K562 (cell line): ENCODE results near the gene SYNGR3. TPM values are rescaled to one million over a fixed set of nuclear protein-coding genes. Genes with fewer than 3 reads are reported as not detected.
A peak's percentile ranks its signal among the peaks of the same experiment; 100 is the strongest.

Experiments
- ATAC-seq: fragments of 200-7000 bp; cut with Tn5 transposase; 3 replicates; pipeline ENCODE4 v1.9.1; 2020; ENCODE audit warnings: moderate library complexity
- BruUV-seq: library from RNA; stranded (reverse); fragments of 400-500 nt; replicated peaks from 2 replicates; lab custom pipeline; 2021; lab: Mats Ljungman, UMichigan
- CTCF ChIA-PET: fragments of 300-600 bp; formaldehyde crosslinking; extraction: SDS; loops from one replicate; lab custom pipeline; 2021; ENCODE audit warnings: low intra/inter-chr PET ratio; lab: Yijun Ruan, JAX
- POLR2A ChIA-PET: fragments of 300-600, 350-650 bp; sonication (Branson Sonifier 250); formaldehyde crosslinking; extraction: SDS; loops from one replicate; lab custom pipeline; 2021; ENCODE audit warnings: antibody characterized with exemption, inconsistent platforms; lab: Yijun Ruan, JAX
- DNase-seq, 4 experiments: peaks; one replicate each; pipeline versions ENCODE4 v3.0.0 to v3.0.0-alpha.2; 2011 to 2018; ENCODE audit warnings: low spot score in 3 of 4, mixed read lengths in 3 of 4; ENCODE audit errors: extremely low read depth in 1 of 4
- FAIRE-seq: peaks from 2 replicates; lab custom pipeline; 2011; peaks lifted over from hg19 to GRCh38; lab: Jason Lieb, UNC
- H2AFZ ChIP-seq: 2 replicates; pipeline ENCODE4 v1.6.0; 2011; ENCODE audit warnings: low read depth, low read length, control low read depth, inconsistent platforms
- H3K27ac ChIP-seq: fragments of 200-600 bp; 3 replicates; pipeline ENCODE4 v1.8.0; 2011; ENCODE audit warnings: low read depth, mild to moderate bottlenecking, control low read depth, inconsistent platforms, low read length, moderate library complexity, mixed read lengths; ENCODE audit errors: extremely low read depth
- H3K27me3 ChIP-seq, 2 experiments: fragments of 300-600 bp in 1 of 2; 2 replicates in 1 of 2; 3 replicates in 1 of 2; pipeline versions ENCODE4 v1.6.0 to v1.8.0; 2011; ENCODE audit warnings: inconsistent platforms in 2 of 2, low read length in 2 of 2, mild to moderate bottlenecking in 1 of 2, mixed read lengths in 1 of 2, moderate library complexity in 1 of 2; ENCODE audit not compliant: control insufficient read depth in 2 of 2, insufficient read depth in 2 of 2
- H3K36me3 ChIP-seq: fragments of 300-600 bp; 3 replicates; pipeline ENCODE4 v1.8.0; 2011; ENCODE audit warnings: mild to moderate bottlenecking, low read length, inconsistent platforms; ENCODE audit not compliant: control insufficient read depth, insufficient read depth
- H3K4me1 ChIP-seq, 2 experiments: fragments of 200-600 bp in 1 of 2; replicated peaks in 1 of 2; 2 replicates in 1 of 2; 3 replicates in 1 of 2; pipeline versions ENCODE4 v1.5.1 to v1.8.0; 2011; ENCODE audit warnings: inconsistent platforms in 2 of 2, low read length in 2 of 2, mild to moderate bottlenecking in 1 of 2, mixed read lengths in 1 of 2, moderate library complexity in 1 of 2; ENCODE audit not compliant: control insufficient read depth in 2 of 2, insufficient read depth in 2 of 2
- H3K4me2 ChIP-seq: 2 replicates; pipeline ENCODE4 v1.6.1; 2011; ENCODE audit warnings: low read length, control low read depth, inconsistent platforms, mixed read lengths; ENCODE audit not compliant: insufficient read depth
- H3K4me3 ChIP-seq: fragments of 200-600 bp; sonication (generic), shearing (Covaris generic); 2 replicates; pipeline ENCODE4 v1.5.1; 2016; ENCODE audit warnings: control low read depth, inconsistent platforms
- H3K79me2 ChIP-seq: fragments of 200-600 bp; 3 replicates; pipeline ENCODE4 v1.8.0; 2011; ENCODE audit warnings: low read length, inconsistent platforms; ENCODE audit not compliant: control insufficient read depth, insufficient read depth
- H3K9ac ChIP-seq, 2 experiments: 2 replicates each; pipeline versions ENCODE4 v1.6.0 to v1.6.1; 2011; ENCODE audit warnings: low read depth in 2 of 2, low read length in 2 of 2, control low read depth in 1 of 2, inconsistent platforms in 1 of 2, mild to moderate bottlenecking in 1 of 2, mixed read lengths in 1 of 2; ENCODE audit not compliant: insufficient read depth in 1 of 2
- H3K9me1 ChIP-seq: one replicate; pipeline ENCODE4 v1.6.0; 2011; ENCODE audit warnings: inconsistent platforms, mild to moderate bottlenecking, low read length, moderate library complexity; ENCODE audit not compliant: control insufficient read depth, insufficient read depth
- H3K9me3 ChIP-seq: replicated peaks from 2 replicates; pipeline ENCODE4 v1.5.1; 2011; ENCODE audit warnings: low read depth, low read length, inconsistent platforms; ENCODE audit not compliant: control insufficient read depth, insufficient read depth
- H4K20me1 ChIP-seq: replicated peaks from 2 replicates; pipeline ENCODE4 v1.6.1; 2011; ENCODE audit warnings: low read length, inconsistent platforms, mixed read lengths; ENCODE audit not compliant: control insufficient read depth, insufficient read depth
- CBX1 ChIP-seq: sonication (generic); IDR thresholded peaks from 2 replicates; pipeline ENCODE4 v1.6.1; 2016; ENCODE audit warnings: antibody characterized with exemption, low read depth, mild to moderate bottlenecking
- FOXK2 ChIP-seq, 2 experiments: fragments of 450-650 bp; IDR thresholded peaks in 1 of 2; conservative IDR thresholded peaks in 1 of 2; 2 replicates each; pipeline ENCODE4 v1.6.1; 2016; ENCODE audit warnings: low read depth in 2 of 2, mild to moderate bottlenecking in 1 of 2
- GABPB2 ChIP-seq: fragments of 250-450 bp; sonication (Bioruptor Pico); conservative IDR thresholded peaks from 2 replicates; pipeline ENCODE4 v1.5.1; 2021; ENCODE audit warnings: mild to moderate bottlenecking
- ZBTB33 ChIP-seq: sonication (generic); formaldehyde crosslinking; IDR thresholded peaks from 2 replicates; pipeline ENCODE4 v1.8.1; 2023; ENCODE audit warnings: mild to moderate bottlenecking, missing genetic modification reagents
- WGBS: fragments of 100-300 bp; shearing (Covaris generic); methylation state at CpG from one replicate; pipeline ENCODE4 v1.1.6; 2016; ENCODE audit warnings: low coverage, mixed read lengths; ENCODE audit not compliant: insufficient coverage; ENCODE audit errors: missing lambda C conversion rate; 5-methylcytosine and 5-hydroxymethylcytosine counted together
- in situ Hi-C: fragments of 300-500 bp; cut with MboI; formaldehyde crosslinking; loops from 4 replicates; pipeline ENCODE4 v1.15.0; 2018; ENCODE audit warnings: inconsistent platforms, mixed read lengths
- intact Hi-C: fragments of 100-400 bp; cut with micrococcal nuclease; formaldehyde crosslinking; loops from 2 replicates; pipeline ENCODE4 v1.14.2; 2022
- polyA plus RNA-seq, 8 experiments: library from polyadenylated mRNA; depleted of rRNA in 4 of 8; stranded (reverse) in 5 of 8; unstranded in 3 of 8; fragments of >200 nt; fragmentation: Nextera tagmentation in 2 of 8; fragmentation: Illumina TruSeq in 1 of 8; extraction: Ambion mirVana in 2 of 8; extraction: Trizol in 1 of 8; gene quantifications; 2 replicates each; pipeline versions ENCODE4 v1.2.1 to v1.2.3, GENCODE V29; 2011 to 2014; ENCODE audit warnings: inconsistent platforms in 1 of 8, missing spikeins in 1 of 8
- total RNA-seq, 7 experiments: library from RNA; depleted of rRNA in 6 of 7; stranded (reverse); fragments of >200 nt in 6 of 7; fragmentation: Illumina TruSeq in 2 of 7; extraction: Trizol in 2 of 7; gene quantifications; 2 replicates each; pipeline versions ENCODE4 v1.2.1 to v1.2.3, GENCODE V29; 2011 to 2021; ENCODE audit warnings: low replicate concordance in 1 of 7

Gene SYNGR3
- total and polyA plus RNA-seq, 9 of the 15 experiments (the other 6 are each of a cell fraction or from before 2014, with no cell fraction given): 3.7 to 69.2 (median 36.3) TPM

GRCh38 chr16:2030036-2030435 lies 40.3 kb downstream of the SYNGR3 start:
- H3K4me2 ChIP-seq: no peak overlapping the region
- H3K9me1 ChIP-seq: peaks cover 3% of the 10 kb centered on the region
- peaks cover 25% of the 10 kb centered on the region for H3K79me2 ChIP-seq
- peaks cover 25 to 86% of the 10 kb centered on the region in 2 experiments for H3K4me1 ChIP-seq
- H3K4me3 ChIP-seq: no peak overlapping the region
- no peak overlapping the region for H3K27ac ChIP-seq
- H3K9ac ChIP-seq: peak overlapping the region in 1 of 2 experiments; percentile 55; a peak in 1 of 4 replicates
- ChIA-PET POLR2A (interaction anchor here (0.6 to 1.5 kb wide), 3 partner anchors 11 to 125 kb away, joined by 3 to 6 read pairs (median 3); partner anchors contain the start of gene TRAF7), CTCF (no interaction called here)
- no TSS peak for BruUV-seq
- intact Hi-C loops (no loop called here), in situ Hi-C loops (no loop called here)
- 78% methylated on average over 11 of the region's 11 CpGs for WGBS
- H2AFZ ChIP-seq: no peak overlapping the region
- FAIRE-seq: no peak
- no peaks in the 10 kb centered on the region for H3K9me3 ChIP-seq
- no peak for TF ChIP-seq GABPB2 (CRISPR knock-in tag)
- no peak for TF ChIP-seq FOXK2 (conservative IDR thresholded peaks at IDR 0.05 in 1 of 2, IDR thresholded peaks at IDR 0.05 in 1 of 2; ENCODE audit: low read depth in 2 of 2)
- no peak for TF ChIP-seq CBX1
- peak; percentile 98 for TF ChIP-seq ZBTB33
- 0 out of 2 replicates have a peak, but pooled peaks cover 7% of the 10 kb centered on the region for H4K20me1 ChIP-seq
- DNase-seq: no peak
- H3K27me3 ChIP-seq: no peaks in the 10 kb centered on the region
- ATAC-seq: no peak
- peaks cover 7% of the 10 kb centered on the region; the same call in 1 of the 3 replicates for H3K36me3 ChIP-seq
